ENCODE data around the gene CD9.
A peak's percentile ranks its signal among the peaks of the same experiment; 100 is the strongest.

The CD9 gene

DNA sequence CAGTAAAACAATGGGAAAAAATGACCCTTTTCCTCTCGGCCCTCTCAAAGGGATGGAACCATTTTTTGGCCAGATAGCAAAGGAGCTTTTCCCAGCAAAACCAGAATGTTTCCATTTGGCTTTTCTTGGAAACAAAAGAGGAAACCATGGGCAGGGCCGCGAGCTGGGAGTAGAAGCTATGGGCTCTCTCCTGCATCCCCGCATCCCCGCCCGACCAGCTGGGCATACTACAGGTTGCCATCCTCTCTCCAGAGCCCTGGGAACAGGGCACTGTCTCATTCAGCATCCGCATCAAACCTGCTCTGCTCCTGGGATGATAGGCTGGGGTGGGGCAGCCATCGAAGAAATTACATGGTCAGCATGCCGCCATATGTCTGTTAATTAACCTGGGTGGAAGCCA is 20.9 kb downstream of the CD9 start:
- DNase-seq (ENCODE audit: low read depth in 3 of 3) = no peak

DNA sequence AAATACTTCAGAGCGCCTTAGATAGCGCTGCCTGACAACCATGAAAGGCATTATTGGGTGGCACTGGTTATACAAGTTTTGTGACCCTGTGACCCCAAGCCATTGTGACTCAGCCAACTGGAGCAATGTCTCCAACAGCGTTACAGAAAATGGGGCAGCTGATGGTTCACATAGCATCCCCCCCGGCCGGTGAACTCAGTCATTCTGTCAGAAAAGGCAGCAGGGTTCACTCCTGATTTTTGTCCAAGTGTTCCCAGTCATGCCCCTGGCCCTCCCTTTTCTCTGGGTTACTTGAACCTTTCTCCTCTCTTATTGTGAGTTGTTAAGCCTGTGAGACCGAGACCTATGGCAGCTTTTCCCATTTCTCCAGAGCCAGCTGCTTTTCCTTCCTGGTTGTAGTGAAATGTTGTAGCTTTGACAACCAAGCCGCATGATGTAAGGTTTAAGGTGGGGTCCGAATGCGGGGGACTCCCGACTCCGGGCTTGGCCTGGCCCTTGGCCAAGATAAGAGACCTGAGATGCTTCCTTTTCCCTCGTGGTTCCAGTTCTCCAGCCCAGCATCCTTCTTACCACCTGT is 22.0 kb downstream of the CD9 start:
- DNase-seq (ENCODE audit: low read depth in 3 of 3) = no peak

DNA sequence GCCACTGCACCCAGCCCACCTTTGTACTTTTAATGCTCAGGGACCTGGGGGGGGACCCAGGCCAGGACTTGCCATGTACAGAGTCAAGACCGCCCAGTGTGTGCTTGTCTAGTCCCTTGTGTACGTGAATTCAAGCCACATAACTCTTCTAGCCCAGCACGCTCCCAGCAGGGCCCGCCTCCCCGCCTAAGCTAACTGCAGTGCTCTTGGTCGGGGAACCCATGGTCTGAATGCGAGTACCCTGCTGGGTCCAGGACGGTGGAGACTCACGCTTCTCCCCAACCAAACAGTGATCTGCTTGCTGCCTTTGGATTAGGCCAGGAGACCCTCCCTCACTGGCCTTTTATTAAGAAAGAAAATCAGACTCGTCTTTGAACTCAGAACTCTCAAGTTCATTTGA is 23.3 kb downstream of the CD9 start:
- no peak for DNase-seq (ENCODE audit: low read depth in 3 of 3)

DNA sequence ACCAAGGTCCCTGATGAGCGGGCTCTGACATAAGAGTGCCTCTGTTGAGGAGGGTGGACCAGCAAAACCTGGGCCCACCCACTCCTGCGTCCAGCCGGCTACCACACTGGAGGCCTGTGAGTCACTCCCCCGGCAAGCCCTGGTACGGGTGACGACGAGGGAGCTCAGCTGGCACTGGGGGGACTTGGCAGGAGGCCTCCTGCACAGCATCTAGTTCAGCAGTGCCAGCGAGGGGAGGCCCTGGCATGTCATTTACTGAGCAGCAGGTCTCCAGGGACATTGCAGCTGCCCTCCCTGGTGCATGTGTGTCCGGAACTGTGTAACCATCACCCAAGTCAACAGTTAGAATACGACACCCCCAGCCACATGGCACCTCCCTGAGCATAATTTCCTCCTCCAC is 24.4 kb downstream of the CD9 start:
- DNase-seq (ENCODE audit: low read depth in 3 of 3) = no peak

DNA sequence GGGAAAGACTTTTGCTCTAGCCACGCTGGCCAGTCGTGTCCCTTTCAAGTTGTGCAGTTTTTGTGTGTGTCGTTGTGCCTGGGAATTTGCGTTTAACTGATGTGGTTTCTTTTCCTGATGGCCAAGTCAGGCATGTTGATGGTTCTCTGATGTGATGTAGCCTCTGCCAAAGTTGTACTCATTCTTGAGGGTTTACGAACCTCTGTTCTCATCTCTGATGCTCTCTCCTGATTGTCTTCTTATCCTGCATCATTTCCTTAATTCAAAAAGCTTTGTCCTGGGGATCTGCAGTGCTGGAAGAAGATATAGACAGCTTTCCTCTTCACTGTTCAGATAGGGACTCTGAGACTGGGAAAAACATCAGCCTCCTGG is 25.4 kb downstream of the CD9 start:
- no peak for DNase-seq (ENCODE audit: low read depth in 3 of 3)

DNA sequence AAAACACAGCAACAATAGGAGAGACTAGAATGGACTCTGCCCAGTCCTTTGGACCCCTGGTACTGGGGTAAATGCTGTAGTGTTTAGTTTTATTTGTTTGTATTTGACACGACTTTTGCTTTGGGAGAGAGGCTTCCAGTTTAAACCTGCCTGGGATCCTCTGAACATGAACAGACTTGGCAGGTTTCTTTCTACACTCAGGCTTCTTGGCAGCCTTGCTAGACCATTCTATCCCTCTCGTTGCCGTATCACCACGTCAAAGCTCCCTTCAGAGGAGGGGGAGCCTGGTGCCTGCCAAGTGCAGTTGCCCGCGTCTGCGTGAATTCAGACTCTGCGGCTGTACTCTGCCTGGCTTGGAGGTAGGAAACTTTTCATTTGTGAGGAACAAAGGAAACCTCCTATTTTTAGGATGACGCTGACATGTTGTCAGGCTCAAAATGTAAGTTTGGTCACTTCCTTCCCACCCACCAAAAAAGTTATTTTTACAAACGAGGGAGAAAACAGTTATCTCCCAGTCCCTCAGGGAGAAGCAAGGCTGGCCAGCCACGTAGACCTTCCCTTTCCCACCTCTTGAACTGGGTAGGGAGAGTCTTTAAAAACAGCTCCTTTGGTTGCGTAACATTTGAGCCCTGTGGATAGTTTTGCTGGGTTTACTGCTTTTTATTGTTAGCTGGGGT is 25.9 kb downstream of the CD9 start:
- no peak for DNase-seq (ENCODE audit: low read depth in 3 of 3)

DNA sequence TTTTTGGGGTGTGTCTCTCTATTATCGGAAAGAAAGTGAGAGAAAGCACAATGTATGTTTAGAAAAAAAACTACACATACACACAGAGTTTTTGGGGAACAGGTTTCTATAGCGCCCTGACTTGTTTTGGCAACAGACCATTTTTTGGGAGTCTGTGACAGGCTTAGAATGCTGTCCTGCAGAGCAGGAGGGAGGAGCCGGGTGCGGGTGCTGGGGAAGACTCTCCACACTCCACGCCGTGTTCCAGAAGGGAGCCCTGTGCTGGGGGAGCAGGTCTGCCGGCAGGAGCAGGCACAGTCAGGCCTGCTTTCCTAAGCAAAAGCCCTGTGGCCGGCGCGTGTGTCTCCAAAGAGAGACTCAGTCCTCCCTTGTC is 26.5 kb downstream of the CD9 start:
- no peak for DNase-seq (ENCODE audit: low read depth in 3 of 3)

DNA sequence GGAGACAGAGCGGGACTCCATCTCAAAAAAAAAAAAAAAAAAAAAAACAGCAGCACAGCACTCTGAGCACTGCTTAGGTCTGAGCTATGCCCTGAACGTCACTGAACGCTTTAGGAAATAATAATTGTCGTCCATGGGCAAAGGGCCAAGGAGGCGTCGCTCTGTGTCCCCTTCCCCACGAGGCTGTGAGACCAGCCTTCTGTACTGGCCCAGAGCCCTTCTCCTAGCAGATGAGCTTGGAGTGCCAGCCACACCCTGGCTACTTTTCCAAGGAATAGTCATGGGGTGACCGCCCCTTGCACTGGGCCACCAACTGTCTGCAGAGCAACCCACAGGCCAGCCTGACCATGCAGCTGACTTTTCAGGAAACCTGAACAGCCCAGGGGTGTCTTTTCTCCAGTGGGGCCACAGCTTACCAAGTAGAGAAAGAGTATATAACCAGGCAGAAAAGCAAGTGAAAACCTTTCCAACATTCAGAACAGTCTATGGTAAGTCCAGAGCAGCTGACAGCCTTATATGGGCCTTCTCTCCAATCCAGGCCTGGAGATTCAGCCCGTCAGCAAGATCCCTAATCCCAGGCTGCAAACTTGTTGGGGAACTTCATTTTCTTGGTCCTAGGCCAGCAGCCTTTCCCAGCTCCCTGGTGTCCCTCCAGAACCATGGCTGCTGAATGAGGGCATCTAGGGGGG is 28.5 kb downstream of the CD9 start:
- no peak for DNase-seq (ENCODE audit: low read depth in 3 of 3)

DNA sequence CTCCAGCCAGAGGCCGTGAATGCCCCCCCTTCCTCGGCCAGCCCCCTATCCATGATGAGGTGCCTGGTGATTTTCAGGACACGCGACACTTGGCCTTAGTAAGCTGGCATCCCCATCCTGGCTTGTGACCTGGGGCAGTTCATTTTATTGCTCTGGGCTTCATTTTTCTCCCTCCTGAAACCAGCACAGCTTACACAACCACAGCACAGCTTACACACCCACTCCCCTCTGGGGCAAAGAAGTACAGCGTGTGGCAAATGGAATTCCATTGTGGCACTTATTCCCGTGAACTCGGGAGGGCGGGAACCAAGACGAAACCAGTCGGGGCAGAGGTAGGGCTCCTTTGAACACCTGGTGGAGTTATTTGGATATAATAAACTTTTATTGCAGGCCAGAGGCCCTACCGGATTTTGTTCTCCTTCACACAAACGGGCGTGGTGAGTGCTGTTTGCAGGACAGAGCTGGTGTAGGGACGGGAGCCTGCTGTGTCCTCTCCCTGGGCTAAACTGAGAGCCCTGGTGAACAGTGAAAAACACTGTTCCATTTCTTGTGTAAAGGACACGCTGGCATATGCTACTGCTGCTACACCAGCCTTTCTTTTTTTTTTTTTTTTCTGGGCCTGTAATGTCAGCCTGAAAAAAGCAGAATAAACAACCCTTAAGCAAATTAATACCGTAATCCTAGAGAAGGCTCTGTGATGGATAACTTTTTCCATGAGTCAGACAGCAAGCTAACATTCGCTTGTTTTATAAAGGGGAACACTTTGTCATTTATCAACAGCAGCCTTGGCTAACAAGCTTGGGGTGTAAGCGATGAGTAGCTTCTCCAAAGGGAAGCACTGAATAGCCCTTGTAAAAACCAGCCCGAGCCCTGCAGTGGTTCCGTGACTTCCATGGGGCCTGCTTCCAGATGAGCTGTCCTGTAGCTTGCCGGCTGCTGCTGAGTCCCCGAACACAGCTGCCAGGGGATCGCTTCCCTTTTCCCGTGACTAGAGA is 29.3 kb downstream of the CD9 start:
- DNase-seq (ENCODE audit: low read depth in 3 of 3) = no peak

DNA sequence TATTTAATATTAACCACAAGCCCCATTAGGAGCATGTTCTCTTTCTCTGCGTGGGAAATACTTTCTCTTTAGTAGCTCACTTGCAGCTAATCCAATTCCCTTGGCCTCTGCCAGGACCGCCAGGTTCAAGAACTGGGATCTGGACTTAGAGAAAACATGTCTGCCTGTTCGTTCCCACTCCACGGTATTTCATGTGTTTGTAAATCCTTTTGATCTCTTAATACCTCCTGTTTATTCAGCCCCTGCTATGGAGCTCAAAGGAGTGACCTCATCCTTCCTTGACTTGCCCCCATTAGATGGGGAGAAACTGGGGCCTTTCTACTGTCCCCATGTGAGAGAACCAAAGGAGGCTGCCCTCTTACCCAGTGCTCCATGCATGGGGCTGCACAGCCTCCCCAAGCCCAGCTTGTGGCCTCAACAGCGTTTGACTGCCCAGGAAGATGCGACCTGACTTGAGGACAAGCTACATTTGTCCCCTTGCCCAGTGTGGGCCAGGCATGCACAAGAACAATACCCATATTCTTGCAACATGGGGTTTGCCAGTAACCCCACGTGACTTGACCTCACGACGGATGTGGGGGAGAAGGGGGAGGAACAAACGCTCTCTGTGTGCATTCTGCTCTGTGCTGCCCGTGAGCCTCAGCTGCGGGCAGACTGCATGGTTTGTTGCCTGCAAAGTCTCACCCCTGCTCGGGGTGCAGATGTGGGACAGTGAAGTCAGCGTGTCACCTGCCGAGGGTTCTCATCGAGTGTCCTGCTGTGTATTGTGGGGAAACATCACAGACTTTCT is 30.3 kb downstream of the CD9 start:
- peak; percentile 11 to 41 (median 29) for DNase-seq (ENCODE audit: low read depth in 3 of 3)

DNA sequence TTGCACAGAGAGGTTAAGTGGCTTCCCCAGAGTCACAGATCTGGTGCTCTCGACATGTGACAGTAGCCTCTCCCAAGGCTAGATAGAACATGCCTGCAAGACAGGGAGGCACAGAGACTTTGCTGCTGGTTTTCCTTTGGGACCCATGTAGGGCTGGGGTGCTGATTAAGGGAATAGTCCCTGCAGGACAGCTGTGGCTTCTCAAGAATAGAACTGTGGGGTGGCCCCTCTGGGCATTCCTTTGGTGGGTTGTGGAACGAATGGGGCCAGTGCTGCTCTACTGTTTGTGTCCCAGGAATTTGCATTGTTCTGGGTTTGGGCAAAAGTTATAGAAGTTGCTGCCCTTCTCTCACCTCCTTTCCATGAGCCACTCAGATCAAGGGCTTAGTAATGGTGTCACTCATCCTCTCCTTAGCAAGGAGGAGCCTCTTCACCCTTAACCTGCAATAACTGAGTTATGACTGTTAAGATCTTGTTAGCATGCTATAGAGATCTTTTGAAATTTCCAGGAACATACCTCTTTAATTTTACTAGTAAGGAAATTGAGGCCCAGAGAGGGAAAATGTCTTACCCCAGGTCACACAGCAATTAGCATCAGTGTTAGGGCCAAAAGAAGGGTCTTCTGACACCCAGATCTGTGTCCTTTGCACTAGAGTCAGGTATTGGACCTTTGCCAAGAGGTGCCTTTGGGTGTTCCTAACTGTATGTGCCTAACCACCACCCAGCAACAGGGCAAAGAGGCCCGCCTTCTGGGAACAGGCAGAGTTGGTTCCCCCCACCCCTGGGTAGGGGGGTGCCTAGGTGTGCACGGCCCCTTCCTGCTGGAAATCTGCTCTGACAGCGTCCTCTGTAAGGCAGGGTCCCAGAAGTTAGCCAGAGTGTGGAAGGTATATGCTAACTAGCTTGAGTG is 31.4 kb downstream of the CD9 start:
- no peak for DNase-seq (ENCODE audit: low read depth in 3 of 3)

DNA sequence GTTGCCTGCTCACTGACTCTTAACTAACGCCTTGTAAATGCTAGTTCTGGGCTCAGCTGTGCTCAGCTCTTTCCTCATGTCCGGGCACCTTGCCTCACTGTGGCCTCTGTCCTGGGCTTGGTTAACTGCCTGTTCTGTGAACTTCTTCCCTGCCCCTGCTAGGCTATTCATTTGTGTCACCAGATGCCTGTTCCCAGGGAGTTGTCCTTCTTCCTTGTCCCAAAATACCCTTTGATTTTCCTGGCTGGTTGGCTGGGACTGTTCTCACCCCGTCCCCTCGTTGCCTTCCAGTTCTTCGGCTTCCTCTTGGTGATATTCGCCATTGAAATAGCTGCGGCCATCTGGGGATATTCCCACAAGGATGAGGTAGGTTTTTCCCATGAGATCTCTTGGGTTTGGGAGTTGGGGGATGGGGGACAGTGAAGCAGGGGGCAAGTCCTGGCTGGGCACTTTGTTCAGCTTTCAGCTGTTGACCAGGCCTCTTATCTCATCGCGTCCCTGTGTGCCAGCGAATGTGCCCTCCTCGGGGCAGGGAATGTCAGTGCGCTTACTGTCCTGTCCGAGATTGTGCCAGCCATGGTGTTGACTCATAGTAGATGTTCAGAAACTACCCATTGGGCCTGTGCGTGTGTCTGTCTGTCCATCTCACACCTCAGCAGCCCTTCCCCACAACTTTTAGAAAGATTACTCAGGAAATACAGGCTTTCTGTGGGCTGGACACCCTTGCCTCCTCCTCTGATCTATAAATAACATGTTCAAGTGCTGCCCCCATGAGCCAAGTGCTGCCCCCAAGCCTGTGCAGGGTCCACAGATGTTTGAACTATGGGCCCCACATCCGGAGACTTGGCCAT is 33.1 kb downstream of the CD9 start:
- DNase-seq (ENCODE audit: low read depth in 3 of 3) = no peak

DNA sequence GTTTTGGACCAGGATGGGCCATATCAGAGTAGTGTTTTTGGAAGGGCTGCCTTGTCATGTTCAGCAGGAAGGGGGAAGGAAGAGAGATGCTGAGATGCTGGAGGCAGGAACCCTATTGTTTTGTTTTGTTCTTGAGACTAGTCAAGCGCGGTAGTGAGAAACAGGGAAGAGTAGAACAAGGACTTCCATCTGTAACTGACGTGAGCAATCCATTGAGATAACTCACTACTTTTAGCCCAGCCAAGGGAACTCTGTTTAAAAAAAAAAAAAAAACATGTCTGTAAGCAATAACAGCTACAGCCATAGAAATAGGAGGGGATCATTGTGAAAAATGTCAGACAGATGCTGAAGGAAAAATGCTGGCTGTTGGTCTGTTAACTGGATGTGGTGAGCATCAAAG is 34.0 kb downstream of the CD9 start:
- DNase-seq (ENCODE audit: low read depth in 3 of 3) = no peak

DNA sequence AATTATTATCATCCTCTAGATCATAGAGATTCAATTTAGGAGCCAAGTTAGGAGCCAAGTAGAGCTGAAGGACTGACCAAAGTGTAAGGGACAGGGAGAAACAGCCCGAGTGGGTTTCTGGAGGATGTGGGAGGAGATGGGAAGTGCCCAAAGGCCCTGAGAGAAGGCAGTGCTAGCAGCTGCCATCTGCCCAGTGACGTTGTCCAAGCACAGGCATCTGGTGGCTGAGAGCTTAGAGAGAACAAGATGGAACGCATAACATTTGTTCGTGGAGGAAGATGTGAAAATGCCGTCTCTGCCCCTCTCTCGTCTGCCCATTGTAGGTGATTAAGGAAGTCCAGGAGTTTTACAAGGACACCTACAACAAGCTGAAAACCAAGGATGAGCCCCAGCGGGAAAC is 34.7 kb downstream of the CD9 start:
- DNase-seq (ENCODE audit: low read depth in 3 of 3) = no peak

DNA sequence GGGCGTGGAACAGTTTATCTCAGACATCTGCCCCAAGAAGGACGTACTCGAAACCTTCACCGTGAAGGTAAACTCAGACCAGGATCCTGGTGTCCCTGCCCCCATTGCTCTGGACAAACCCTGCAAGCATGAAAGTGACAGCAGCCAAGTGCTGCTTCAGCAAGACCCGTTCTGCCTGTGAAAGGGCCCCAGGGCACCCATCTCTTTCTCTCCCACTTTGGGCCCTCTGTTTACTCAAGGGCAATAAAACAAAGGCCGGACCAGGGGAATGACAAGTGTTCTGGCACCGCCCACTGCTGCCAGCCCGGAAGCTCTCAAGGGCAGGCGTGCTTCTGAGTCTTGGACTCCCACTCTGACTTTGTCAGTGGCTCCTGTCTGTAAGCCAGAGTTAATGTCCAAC is 35.3 kb downstream of the CD9 start:
- DNase-seq (ENCODE audit: low read depth in 3 of 3) = no peak

DNA sequence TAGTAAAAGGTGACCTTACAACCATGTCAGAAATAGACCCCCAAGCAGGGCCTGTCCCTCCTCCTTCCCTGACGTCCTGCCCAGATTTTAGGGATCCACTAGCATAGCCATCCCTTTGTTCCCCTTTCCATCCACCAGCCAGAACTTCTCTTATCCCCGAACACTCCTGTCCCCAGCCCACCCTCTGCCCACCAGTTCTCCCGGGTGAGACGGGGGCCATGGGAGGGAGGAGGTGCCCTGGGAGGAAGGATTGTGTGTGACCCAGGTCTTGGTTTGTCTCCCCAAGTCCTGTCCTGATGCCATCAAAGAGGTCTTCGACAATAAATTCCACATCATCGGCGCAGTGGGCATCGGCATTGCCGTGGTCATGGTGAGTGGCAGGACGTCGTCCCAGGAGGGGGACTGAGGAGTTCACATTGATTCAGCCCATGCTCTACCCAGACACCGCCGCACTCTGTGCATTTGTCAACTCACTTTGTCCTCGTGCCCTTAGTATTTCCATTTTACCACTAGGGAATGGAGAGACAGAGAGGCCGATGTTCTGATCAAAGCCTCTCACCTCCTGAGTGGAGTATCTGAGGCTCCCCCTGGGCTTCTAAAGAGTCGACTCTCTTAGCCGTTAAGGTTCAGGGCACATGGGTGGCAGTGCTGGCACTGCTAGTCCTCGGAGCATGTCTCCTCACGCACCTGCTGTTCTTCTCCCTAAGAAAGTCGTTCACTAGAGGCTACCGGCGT is 35.9 kb downstream of the CD9 start:
- DNase-seq (ENCODE audit: low read depth in 3 of 3) = no peak

DNA sequence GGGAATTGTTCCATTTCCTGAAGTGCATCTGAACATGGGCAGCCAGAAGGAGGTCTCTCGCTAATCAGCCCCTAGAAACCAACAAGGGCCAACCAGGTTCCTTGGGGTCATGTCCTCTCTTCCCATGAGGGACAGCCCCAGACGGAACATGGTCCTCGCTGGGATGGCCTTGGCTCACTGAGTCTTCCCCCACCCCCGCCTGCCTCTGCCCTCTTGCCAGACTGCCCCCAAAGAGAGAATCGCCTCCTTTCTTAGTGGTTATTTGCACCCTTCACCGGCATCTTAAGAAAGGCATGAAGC is 36.4 kb downstream of the CD9 start:
- no peak for DNase-seq (ENCODE audit: low read depth in 3 of 3)

DNA sequence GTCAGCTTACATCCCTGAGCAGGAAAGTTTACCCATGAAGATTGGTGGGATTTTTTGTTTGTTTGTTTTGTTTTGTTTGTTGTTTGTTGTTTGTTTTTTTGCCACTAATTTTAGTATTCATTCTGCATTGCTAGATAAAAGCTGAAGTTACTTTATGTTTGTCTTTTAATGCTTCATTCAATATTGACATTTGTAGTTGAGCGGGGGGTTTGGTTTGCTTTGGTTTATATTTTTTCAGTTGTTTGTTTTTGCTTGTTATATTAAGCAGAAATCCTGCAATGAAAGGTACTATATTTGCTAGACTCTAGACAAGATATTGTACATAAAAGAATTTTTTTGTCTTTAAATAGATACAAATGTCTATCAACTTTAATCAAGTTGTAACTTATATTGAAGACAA is 37.6 kb downstream of the CD9 start:
- no peak for DNase-seq (ENCODE audit: low read depth in 3 of 3)

DNA sequence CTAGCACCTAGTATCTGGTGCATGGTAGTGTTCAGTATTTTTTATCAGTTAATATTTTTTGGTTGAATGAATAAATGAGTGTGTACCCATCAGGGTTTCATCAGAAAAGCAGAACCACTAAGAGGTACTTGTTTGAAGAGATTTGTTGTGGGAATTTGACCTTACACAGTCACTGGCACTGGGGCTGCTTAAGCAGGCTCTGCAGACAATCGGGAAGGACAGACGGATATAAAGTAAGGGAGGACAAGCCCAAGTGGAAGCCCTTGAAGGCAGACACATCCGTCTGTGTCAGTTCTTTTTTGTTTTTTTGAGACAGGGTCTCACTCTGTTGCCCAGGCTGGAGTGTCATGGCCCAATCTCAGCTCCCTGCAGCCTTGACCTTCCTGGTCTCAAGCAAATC is 38.7 kb downstream of the CD9 start:
- no peak for DNase-seq (ENCODE audit: low read depth in 3 of 3)

All from stimulated activated CD4-positive, alpha-beta T cell treated with anti-CD3 and anti-CD28 coated beads, TNF-alpha, amount 100 ng/mL, for 4 hours (primary cell).